ENCODE data around the gene MORN2. TPM values are rescaled to one million over a fixed set of nuclear protein-coding genes. Genes with fewer than 3 reads are reported as not detected.

MORN2 gene
- total RNA-seq, 4 donors from 2014 or later = 12.9 to 16.7 (median 13.8) TPM

DNA sequence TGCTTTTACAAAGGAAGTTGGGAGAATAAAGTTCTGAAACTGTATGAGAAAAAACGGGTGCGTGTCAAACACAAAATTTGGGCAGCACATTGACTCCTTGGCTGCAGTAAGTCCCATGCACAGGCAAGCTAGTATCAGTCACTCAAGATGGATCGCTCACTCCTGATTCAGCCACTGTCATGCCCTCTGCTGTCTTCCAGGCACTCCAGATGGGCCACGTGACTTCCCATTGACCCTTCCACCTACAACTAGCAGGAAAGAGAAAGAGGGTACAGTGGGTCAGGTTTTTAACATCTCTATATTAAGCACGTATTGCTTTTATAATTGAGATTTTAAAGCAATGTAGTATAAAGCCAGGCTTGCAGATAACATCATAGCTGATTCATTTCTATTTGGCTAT lies 22.5 kb downstream of the MORN2 start:
- ATAC-seq (no peak), DNase-seq (no peak)
- no peak overlapping the region for H3K27ac ChIP-seq
- TF ChIP-seq, protein P1, sequence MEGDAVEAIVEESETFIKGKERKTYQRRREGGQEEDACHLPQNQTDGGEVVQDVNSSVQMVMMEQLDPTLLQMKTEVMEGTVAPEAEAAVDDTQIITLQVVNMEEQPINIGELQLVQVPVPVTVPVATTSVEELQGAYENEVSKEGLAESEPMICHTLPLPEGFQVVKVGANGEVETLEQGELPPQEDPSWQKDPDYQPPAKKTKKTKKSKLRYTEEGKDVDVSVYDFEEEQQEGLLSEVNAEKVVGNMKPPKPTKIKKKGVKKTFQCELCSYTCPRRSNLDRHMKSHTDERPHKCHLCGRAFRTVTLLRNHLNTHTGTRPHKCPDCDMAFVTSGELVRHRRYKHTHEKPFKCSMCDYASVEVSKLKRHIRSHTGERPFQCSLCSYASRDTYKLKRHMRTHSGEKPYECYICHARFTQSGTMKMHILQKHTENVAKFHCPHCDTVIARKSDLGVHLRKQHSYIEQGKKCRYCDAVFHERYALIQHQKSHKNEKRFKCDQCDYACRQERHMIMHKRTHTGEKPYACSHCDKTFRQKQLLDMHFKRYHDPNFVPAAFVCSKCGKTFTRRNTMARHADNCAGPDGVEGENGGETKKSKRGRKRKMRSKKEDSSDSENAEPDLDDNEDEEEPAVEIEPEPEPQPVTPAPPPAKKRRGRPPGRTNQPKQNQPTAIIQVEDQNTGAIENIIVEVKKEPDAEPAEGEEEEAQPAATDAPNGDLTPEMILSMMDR (IDR thresholded peaks at IDR 0.05 in 4 of 5, conservative IDR thresholded peaks at IDR 0.05 in 1 of 5) = no peak
- no peak for TF ChIP-seq POLR2A (IDR thresholded peaks at IDR 0.05)
- intact Hi-C loops (cut with DNase I; ENCODE audit: low total_unique reads) (no loop called here), in situ Hi-C loops (cut with MboI; ENCODE audit: low sequenced_read_pairs in 4 of 4) (no loop called here)
- H3K4me3 ChIP-seq = no peak overlapping the region
- no peaks in the 10 kb centered on the region for H3K27me3 ChIP-seq
- H3K36me3 ChIP-seq = no peaks in the 10 kb centered on the region
- H3K9me3 ChIP-seq = no peaks in the 10 kb centered on the region
- no peaks in the 10 kb centered on the region for H3K4me1 ChIP-seq

DNA sequence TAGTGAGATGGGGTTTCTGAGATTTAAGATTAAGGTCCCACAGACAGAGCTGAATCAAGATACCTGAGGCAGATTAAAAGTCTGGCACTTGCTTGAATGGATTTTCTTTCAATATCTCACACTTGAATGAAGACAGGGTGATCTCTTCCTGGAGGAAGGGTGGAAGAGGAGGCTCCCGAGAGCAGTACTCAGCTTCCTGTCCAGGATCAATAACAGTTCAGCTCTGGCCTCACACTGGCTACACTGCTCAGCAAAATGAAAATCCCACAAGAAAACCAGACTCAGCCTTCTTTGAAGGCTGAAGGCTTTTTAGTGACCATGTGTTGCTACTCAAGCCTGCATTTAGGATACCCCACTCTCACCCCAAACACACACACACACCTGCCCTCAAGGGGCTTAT lies 24.9 kb downstream of the MORN2 start:
- intact Hi-C loops (cut with DNase I; ENCODE audit: low total_unique reads) = no loop called here
- Histone ChIP-seq H3K4me3 (no peak overlapping the region), H3K27me3 (no peaks in the 10 kb centered on the region), H3K36me3 (no peaks in the 10 kb centered on the region), H3K9me3 (no peaks in the 10 kb centered on the region), H3K4me1 (no peaks in the 10 kb centered on the region), H3K27ac (no peak overlapping the region)
- TF ChIP-seq POLR2A (IDR thresholded peaks at IDR 0.05) = no peak
- TF ChIP-seq, protein P1 (IDR thresholded peaks at IDR 0.05 in 4 of 5, conservative IDR thresholded peaks at IDR 0.05 in 1 of 5) = no peak
- ATAC-seq (no peak), DNase-seq (no peak)
- in situ Hi-C loops (cut with MboI; ENCODE audit: low sequenced_read_pairs in 4 of 4) = no loop called here

DNA sequence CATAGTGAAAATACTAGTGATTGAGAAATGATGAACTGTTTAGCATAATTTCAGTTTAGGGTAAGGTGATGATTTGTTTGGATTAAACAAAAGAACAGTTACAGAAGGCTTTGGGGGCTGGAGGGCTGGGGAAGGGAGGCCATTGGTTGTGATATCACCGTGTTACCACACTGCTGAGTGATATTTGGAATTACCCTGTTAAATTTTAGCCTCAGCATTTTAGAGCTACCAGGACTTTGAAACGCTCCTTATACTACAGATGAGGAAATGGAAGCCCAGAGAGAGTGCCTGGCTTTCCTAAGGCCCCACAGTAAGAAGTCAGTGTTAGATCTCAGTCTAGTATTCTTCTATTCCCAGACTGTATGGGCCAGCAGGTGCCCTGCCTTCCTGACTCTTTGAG lies 29.5 kb downstream of the MORN2 start:
- H3K4me1 ChIP-seq = peaks cover 0 to 8% of the 10 kb centered on the region in 2 donors
- DNase-seq (no peak), ATAC-seq (no peak)
- no peak overlapping the region for H3K4me3 ChIP-seq
- intact Hi-C loops (cut with DNase I; ENCODE audit: low total_unique reads) (no loop called here), in situ Hi-C loops (cut with MboI; ENCODE audit: low sequenced_read_pairs in 4 of 4) (no loop called here)
- no peaks in the 10 kb centered on the region for H3K27me3 ChIP-seq
- no peak for TF ChIP-seq POLR2A (IDR thresholded peaks at IDR 0.05)
- TF ChIP-seq, protein P1 (IDR thresholded peaks at IDR 0.05 in 4 of 5, conservative IDR thresholded peaks at IDR 0.05 in 1 of 5) = no peak
- no peaks in the 10 kb centered on the region for H3K36me3 ChIP-seq
- no peaks in the 10 kb centered on the region for H3K9me3 ChIP-seq
- H3K27ac ChIP-seq = no peak overlapping the region

GRCh38 chr2:38907242-38907641 lies 31.5 kb downstream of the MORN2 start:
- TF ChIP-seq, protein P1 (IDR thresholded peaks at IDR 0.05 in 4 of 5, conservative IDR thresholded peaks at IDR 0.05 in 1 of 5) = no peak
- no peak for TF ChIP-seq POLR2A (IDR thresholded peaks at IDR 0.05)
- in situ Hi-C loops (cut with MboI; ENCODE audit: low sequenced_read_pairs in 4 of 4) (no loop called here), intact Hi-C loops (cut with DNase I; ENCODE audit: low total_unique reads) (no loop called here)
- H3K4me1 ChIP-seq = peaks cover 0 to 15% of the 10 kb centered on the region in 2 donors
- no peaks in the 10 kb centered on the region for H3K9me3 ChIP-seq
- DNase-seq (no peak), ATAC-seq (no peak)
- no peaks in the 10 kb centered on the region for H3K27me3 ChIP-seq
- H3K36me3 ChIP-seq = no peaks in the 10 kb centered on the region
- no peak overlapping the region for H3K27ac ChIP-seq
- H3K4me3 ChIP-seq = no peak overlapping the region

Measured in gastrocnemius medialis (tissue), 4 donors.